ENCODE results near the gene FSTL5.
A peak's percentile ranks its signal among the peaks of the same experiment; 100 is the strongest.

Gene FSTL5

GRCh38 chr4:162139412-162139811 is 24.4 kb downstream of the FSTL5 start:
- Histone ChIP-seq H3K4me1 (ENCODE audit: low read length) (no peaks in the 10 kb centered on the region), H3K27ac (ENCODE audit: low read length) (no peak overlapping the region), H3K79me2 (ENCODE audit: low read length) (no peaks in the 10 kb centered on the region), H2AFZ (ENCODE audit: low read length) (no peak overlapping the region), H3K4me2 (ENCODE audit: low read depth, low read length) (no peak overlapping the region), H3K27me3 (replicated peaks; ENCODE audit: insufficient read depth, low read length) (no peaks in the 10 kb centered on the region), H3K9ac (ENCODE audit: low read length) (no peak overlapping the region), H3K9me2 (replicated peaks; ENCODE audit: insufficient read depth, low read length) (no peaks in the 10 kb centered on the region; the same call in 1 of the 2 replicates), H3K4me3 (ENCODE audit: low read length) (no peak overlapping the region), H3K9me3 (replicated peaks; ENCODE audit: insufficient read depth, low read length) (no peaks in the 10 kb centered on the region), H4K20me1 (ENCODE audit: insufficient read depth, low read length) (no peaks in the 10 kb centered on the region), H3F3A (ENCODE audit: insufficient read depth, low read length) (no peaks in the 10 kb centered on the region), H3K36me3 (replicated peaks; ENCODE audit: insufficient read depth, low read length) (no peaks in the 10 kb centered on the region)
- TF ChIP-seq EZH2phosphoT487 (IDR thresholded peaks at IDR 0.05; ENCODE audit: low read length) (no peak), EZH2 (optimal IDR thresholded peaks at IDR 0.05; ENCODE audit: low read depth, low read length) (no peak), CTCF (IDR thresholded peaks at IDR 0.05; ENCODE audit: low read length) (no peak)
- DNase-seq = no peak

GRCh38 chr4:162131256-162131655 is 32.5 kb downstream of the FSTL5 start:
- H3K4me1 ChIP-seq (ENCODE audit: low read length) = no peaks in the 10 kb centered on the region
- TF ChIP-seq CTCF (IDR thresholded peaks at IDR 0.05; ENCODE audit: low read length) (peak; percentile 6; the same call in 1 of the 2 replicates), EZH2 (optimal IDR thresholded peaks at IDR 0.05; ENCODE audit: low read depth, low read length) (no peak)
- no peak overlapping the region for H3K4me2 ChIP-seq (ENCODE audit: low read depth, low read length)
- H3K9me2 ChIP-seq (replicated peaks; ENCODE audit: insufficient read depth, low read length) = no peaks in the 10 kb centered on the region
- no peaks in the 10 kb centered on the region for H3K9me3 ChIP-seq (replicated peaks; ENCODE audit: insufficient read depth, low read length)
- no peaks in the 10 kb centered on the region for H3K79me2 ChIP-seq (ENCODE audit: low read length)
- no peak overlapping the region for H3K4me3 ChIP-seq (ENCODE audit: low read length)
- no peak for DNase-seq
- no peak overlapping the region for H3K27ac ChIP-seq (ENCODE audit: low read length)
- no peak overlapping the region for H2AFZ ChIP-seq (ENCODE audit: low read length)
- no peak overlapping the region for H3K9ac ChIP-seq (ENCODE audit: low read length)
- no peaks in the 10 kb centered on the region for H3K27me3 ChIP-seq (replicated peaks; ENCODE audit: insufficient read depth, low read length)
- H3F3A ChIP-seq (ENCODE audit: insufficient read depth, low read length) = no peaks in the 10 kb centered on the region
- H3K36me3 ChIP-seq (replicated peaks; ENCODE audit: insufficient read depth, low read length) = no peaks in the 10 kb centered on the region
- no peaks in the 10 kb centered on the region for H4K20me1 ChIP-seq (ENCODE audit: insufficient read depth, low read length)

GRCh38 chr4:162126729-162127128 is 37.1 kb downstream of the FSTL5 start:
- no peak for DNase-seq
- no peak overlapping the region for H2AFZ ChIP-seq (ENCODE audit: low read length)
- no peaks in the 10 kb centered on the region for H3K79me2 ChIP-seq (ENCODE audit: low read length)
- TF ChIP-seq EZH2 (optimal IDR thresholded peaks at IDR 0.05; ENCODE audit: low read depth, low read length) (no peak), EZH2phosphoT487 (IDR thresholded peaks at IDR 0.05; ENCODE audit: low read length) (no peak), CTCF (IDR thresholded peaks at IDR 0.05; ENCODE audit: low read length) (no peak)
- no peaks in the 10 kb centered on the region for H3K4me1 ChIP-seq (ENCODE audit: low read length)
- no peak overlapping the region for H3K4me2 ChIP-seq (ENCODE audit: low read depth, low read length)
- no peak overlapping the region for H3K4me3 ChIP-seq (ENCODE audit: low read length)
- H3K9ac ChIP-seq (ENCODE audit: low read length) = no peak overlapping the region
- no peaks in the 10 kb centered on the region for H3K9me3 ChIP-seq (replicated peaks; ENCODE audit: insufficient read depth, low read length)
- H3K9me2 ChIP-seq (replicated peaks; ENCODE audit: insufficient read depth, low read length) = no peaks in the 10 kb centered on the region
- no peaks in the 10 kb centered on the region for H3F3A ChIP-seq (ENCODE audit: insufficient read depth, low read length)
- no peaks in the 10 kb centered on the region for H3K27me3 ChIP-seq (replicated peaks; ENCODE audit: insufficient read depth, low read length)
- H3K36me3 ChIP-seq (replicated peaks; ENCODE audit: insufficient read depth, low read length) = no peaks in the 10 kb centered on the region
- H4K20me1 ChIP-seq (ENCODE audit: insufficient read depth, low read length) = no peaks in the 10 kb centered on the region
- no peak overlapping the region for H3K27ac ChIP-seq (ENCODE audit: low read length)
